Measurements from ENCODE around the gene KANSL1. TPM values are rescaled to one million over a fixed set of nuclear protein-coding genes. Genes with fewer than 3 reads are reported as not detected.
A peak's percentile ranks its signal among the peaks of the same experiment; 100 is the strongest.

Gene KANSL1
- total RNA-seq, 2 donors from 2014 or later: 137 to 144 TPM

DNA sequence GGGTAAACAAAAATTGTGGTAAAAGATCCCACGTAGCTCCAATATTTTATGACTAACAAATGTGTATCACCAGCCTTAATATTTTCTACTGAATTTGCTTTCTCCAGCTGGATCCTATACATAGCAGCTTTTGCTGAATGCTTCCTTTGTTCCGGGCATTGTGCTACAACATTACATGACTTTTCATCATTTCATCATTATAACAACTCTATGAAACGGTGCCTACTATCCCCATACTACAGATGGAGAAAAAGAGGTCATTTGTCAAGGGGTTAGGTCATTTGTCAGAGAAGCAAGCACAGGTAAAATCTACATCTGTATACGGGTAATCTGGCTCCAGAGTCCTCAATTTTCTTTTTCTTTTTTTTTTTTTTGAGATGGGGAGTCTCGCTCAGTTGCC lies 74.3 kb downstream of the KANSL1 start:
- Histone ChIP-seq H3K4me1 (ENCODE audit: control insufficient read depth, insufficient read depth, low read length) (peaks cover 8% of the 10 kb centered on the region), H3K36me3 (ENCODE audit: control insufficient read depth, insufficient read depth, low read length) (peaks cover under 1% of the 10 kb centered on the region), H3K27ac (ENCODE audit: low read depth, low read length) (no peak overlapping the region), H3K4me3 (ENCODE audit: low read length) (no peak overlapping the region), H3K9ac (ENCODE audit: extremely low read depth, low read length, poor library complexity, severe bottlenecking) (no peak overlapping the region), H3K27me3 (ENCODE audit: control insufficient read depth, insufficient read depth, low read length, poor library complexity, severe bottlenecking) (no peaks in the 10 kb centered on the region), H3K9me3 (ENCODE audit: control insufficient read depth, low read length) (no peaks in the 10 kb centered on the region)
- WGBS, 2 experiments (ENCODE audit: insufficient coverage in 1 of 2, insufficient read length in 1 of 2): 93 to 96% methylated on average over 4 to 5 of the region's 5 CpGs
- TF ChIP-seq, protein P1, sequence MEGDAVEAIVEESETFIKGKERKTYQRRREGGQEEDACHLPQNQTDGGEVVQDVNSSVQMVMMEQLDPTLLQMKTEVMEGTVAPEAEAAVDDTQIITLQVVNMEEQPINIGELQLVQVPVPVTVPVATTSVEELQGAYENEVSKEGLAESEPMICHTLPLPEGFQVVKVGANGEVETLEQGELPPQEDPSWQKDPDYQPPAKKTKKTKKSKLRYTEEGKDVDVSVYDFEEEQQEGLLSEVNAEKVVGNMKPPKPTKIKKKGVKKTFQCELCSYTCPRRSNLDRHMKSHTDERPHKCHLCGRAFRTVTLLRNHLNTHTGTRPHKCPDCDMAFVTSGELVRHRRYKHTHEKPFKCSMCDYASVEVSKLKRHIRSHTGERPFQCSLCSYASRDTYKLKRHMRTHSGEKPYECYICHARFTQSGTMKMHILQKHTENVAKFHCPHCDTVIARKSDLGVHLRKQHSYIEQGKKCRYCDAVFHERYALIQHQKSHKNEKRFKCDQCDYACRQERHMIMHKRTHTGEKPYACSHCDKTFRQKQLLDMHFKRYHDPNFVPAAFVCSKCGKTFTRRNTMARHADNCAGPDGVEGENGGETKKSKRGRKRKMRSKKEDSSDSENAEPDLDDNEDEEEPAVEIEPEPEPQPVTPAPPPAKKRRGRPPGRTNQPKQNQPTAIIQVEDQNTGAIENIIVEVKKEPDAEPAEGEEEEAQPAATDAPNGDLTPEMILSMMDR (conservative IDR thresholded peaks at IDR 0.05): no peak
- Mint-ChIP-seq H3K36me3 (ENCODE audit: low read depth) (no peaks in the 10 kb centered on the region), H3K4me3 (no peak overlapping the region), H3K27me3 (ENCODE audit: insufficient read depth) (no peaks in the 10 kb centered on the region), H3K4me1 (peaks cover 55% of the 10 kb centered on the region), H3K9me3 (no peaks in the 10 kb centered on the region), H3K27ac (no peak overlapping the region)
- DNase-seq: no peak

DNA sequence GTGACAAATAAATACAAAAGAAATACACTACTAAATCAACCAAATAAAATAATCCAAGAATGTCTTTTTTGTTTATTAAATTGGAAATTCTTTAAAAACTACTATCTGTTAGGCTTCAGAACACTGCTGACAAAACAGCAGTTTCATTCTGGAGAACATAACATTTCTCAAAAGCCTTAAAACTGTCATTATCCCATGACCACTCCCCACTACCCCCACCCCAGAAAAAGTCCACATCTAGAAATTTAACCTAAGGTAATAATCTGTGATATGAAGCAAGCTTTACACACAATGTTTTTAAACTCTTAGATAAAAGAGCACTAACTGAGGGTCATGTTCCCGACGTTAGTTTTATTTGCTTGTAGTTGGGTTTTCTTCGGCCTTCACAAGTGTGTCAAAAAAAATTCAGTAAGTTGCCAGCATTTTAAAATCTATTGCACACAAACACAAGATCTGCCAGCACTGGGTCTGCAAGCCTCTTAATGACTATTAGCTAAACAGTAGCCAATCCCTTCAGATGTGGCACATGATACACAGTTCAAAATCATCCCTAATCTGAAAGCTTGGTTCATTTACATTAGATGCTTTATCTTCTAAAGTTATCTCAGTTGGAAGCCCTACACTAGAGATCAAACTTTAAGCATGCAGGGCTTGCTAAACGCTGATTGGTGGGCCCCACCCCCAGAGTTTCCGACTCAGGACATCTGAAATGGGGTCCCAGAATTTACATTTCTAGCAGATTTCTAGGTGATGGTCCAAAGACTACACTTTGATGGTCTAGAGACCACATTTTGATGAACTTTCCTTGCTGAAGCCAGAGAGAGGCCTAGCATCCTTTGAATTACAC lies 75.2 kb downstream of the KANSL1 start:
- Histone ChIP-seq H3K36me3 (ENCODE audit: control insufficient read depth, insufficient read depth, low read length) (no peaks in the 10 kb centered on the region), H3K4me1 (ENCODE audit: control insufficient read depth, insufficient read depth, low read length) (peaks cover 4% of the 10 kb centered on the region), H3K27me3 (ENCODE audit: control insufficient read depth, insufficient read depth, low read length, poor library complexity, severe bottlenecking) (no peaks in the 10 kb centered on the region), H3K4me3 (ENCODE audit: low read length) (no peak overlapping the region), H3K9ac (ENCODE audit: extremely low read depth, low read length, poor library complexity, severe bottlenecking) (no peak overlapping the region), H3K9me3 (ENCODE audit: control insufficient read depth, low read length) (no peaks in the 10 kb centered on the region), H3K27ac (ENCODE audit: low read depth, low read length) (no peak overlapping the region)
- Mint-ChIP-seq H3K4me3 (no peak overlapping the region), H3K27ac (peak overlapping the region; percentile 66), H3K9me3 (no peaks in the 10 kb centered on the region), H3K27me3 (ENCODE audit: insufficient read depth) (no peaks in the 10 kb centered on the region), H3K4me1 (peaks cover 50% of the 10 kb centered on the region), H3K36me3 (ENCODE audit: low read depth) (no peaks in the 10 kb centered on the region)
- TF ChIP-seq, protein P1 (conservative IDR thresholded peaks at IDR 0.05): no peak
- WGBS, 2 experiments (ENCODE audit: insufficient coverage in 1 of 2, insufficient read length in 1 of 2): 51 to 56% methylated on average over 2 to 5 of the region's 5 CpGs
- no peak for DNase-seq

DNA sequence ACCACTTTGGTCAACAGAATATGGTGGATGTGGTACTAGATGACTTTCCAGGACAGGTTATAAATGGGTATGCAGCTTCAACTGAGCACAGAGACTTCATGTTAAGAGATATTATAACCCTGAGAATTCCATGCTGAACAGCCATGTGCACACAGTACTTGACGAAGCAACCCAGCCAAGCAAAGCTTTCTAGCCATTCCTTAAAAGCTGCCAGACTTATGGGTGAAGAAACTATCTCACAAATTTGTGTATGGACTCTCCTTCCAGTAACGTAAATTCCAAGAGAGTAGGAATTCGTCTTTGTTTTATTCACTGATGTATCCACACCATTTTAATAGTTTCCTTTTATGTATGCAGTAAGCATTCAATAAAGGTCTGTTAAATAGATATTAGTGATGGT lies 76.1 kb downstream of the KANSL1 start:
- Histone ChIP-seq H3K27me3 (ENCODE audit: control insufficient read depth, insufficient read depth, low read length, poor library complexity, severe bottlenecking) (no peaks in the 10 kb centered on the region), H3K27ac (ENCODE audit: low read depth, low read length) (no peak overlapping the region), H3K4me3 (ENCODE audit: low read length) (no peak overlapping the region), H3K9ac (ENCODE audit: extremely low read depth, low read length, poor library complexity, severe bottlenecking) (no peak overlapping the region), H3K9me3 (ENCODE audit: control insufficient read depth, low read length) (no peaks in the 10 kb centered on the region), H3K36me3 (ENCODE audit: control insufficient read depth, insufficient read depth, low read length) (no peaks in the 10 kb centered on the region), H3K4me1 (ENCODE audit: control insufficient read depth, insufficient read depth, low read length) (peaks cover 4% of the 10 kb centered on the region)
- TF ChIP-seq, protein P1 (conservative IDR thresholded peaks at IDR 0.05): no peak
- Mint-ChIP-seq H3K27me3 (ENCODE audit: insufficient read depth) (no peaks in the 10 kb centered on the region), H3K4me3 (no peak overlapping the region), H3K9me3 (no peaks in the 10 kb centered on the region), H3K4me1 (peaks cover 43% of the 10 kb centered on the region), H3K36me3 (ENCODE audit: low read depth) (peaks cover 2% of the 10 kb centered on the region), H3K27ac (peak overlapping the region; percentile 84)
- WGBS, 2 experiments (ENCODE audit: insufficient coverage in 1 of 2, insufficient read length in 1 of 2): 99 to 100% methylated on average over 1 to 3 of the region's 3 CpGs
- DNase-seq: no peak
